Left cardiac atrium (tissue), 4 donors: ENCODE data around the gene KAZN. TPM values are rescaled to one million over a fixed set of nuclear protein-coding genes. Genes with fewer than 3 reads are reported as not detected.

Experiments
- ATAC-seq, 2 donors: fragments of 200-7000 bp; cut with Tn5 transposase; one replicate each; pipeline ENCODE4 v1.9.1; 2020; ENCODE audit warnings: mild to moderate bottlenecking in 2 of 2, moderate library complexity in 2 of 2
- DNase-seq: peaks from one replicate; pipeline ENCODE4 v3.0.0-alpha.2; 2020
- intact Hi-C, 2 donors: fragments of 100-400 bp; cut with DNase I; formaldehyde crosslinking; loops; one replicate each; pipeline versions ENCODE4 v1.14.1 to v1.15.1; 2022 to 2023
- total RNA-seq, 2 donors: library from RNA; stranded (reverse); fragmentation: NEBNext Ultra II Directional; extraction: Animal tissue kit (Norgen Biotek cat#: 25700); gene quantifications; one replicate each; pipeline ENCODE4 v1.2.1, GENCODE V29; 2021
- donor health status: DM: no; HTN: yes; CAD: no.
- donor health status: DM: no; HTN: yes; CAD: no; lungs with severe emphysema.
- donor health status: DM: yes; HTN: yes; CAD: no.
- donor health status: Dilated cardiomyopathy.

KAZN gene
- total RNA-seq, 2 donors from 2014 or later, result 12.6 to 15.7 TPM

DNA sequence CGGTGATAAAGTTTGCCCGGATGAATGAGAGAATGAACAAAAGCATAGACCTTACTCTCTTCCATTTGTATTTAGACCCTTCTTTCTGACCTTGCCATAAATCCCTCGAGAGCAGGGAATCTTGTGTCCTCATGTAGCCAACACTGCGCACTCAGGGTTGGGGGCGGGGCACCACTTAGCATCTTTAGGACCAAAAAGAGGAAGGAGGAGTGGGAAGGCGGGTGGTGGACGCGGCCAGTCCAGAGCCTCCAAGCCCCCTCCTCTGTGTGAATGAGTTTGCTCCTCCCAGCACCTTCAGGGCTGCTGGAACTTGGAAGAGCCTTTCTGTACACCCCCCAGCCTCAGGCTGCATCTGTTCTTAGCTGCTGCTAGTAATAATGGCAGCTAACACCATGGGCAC lies 413.2 kb downstream of the KAZN start:
- ATAC-seq (no peak), DNase-seq (no peak)
- intact Hi-C loops, result no loop called here

DNA sequence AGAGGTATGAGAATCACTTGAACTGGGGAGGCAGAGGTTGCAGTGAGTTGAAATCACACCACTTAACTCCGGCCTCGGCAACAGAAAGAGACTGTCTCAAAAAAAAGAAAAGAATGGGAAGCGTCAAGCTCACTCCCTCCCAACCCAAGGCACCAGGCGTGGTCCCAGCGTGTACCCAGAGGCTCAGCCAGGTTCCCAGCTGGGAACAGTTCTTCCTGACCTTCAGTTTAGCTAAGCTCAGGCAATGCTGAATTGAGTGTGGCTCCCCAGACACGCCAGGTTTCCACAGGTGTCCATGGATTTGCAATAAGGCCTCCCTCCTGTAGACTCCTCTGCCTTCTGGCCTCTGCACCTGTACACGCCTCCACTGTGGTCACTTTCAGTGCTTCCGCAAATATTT lies 414.3 kb downstream of the KAZN start:
- DNase-seq (no peak), ATAC-seq (no peak)
- intact Hi-C loops, result no loop called here

DNA sequence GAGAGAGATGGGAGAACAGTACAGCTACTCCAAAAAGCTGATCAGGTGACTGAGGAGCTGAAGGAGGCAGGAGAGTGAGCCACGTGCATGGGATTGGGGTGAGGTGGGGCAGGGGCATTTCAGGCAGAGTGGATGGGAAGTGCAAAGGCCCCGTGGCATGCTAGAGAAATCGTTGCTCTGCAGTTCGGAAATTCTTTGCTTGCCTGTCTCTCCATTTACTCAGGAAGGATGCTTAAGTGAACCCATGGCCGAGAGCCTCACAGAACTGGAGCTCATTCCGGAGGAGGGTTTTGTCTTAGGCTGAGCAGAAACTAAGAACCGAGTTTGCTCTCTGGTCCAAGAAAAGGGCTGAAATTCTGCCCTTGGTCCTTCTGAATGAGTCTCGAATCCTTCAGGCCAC lies 415.3 kb downstream of the KAZN start:
- intact Hi-C loops, result no loop called here
- no peak for ATAC-seq
- no peak for DNase-seq

DNA sequence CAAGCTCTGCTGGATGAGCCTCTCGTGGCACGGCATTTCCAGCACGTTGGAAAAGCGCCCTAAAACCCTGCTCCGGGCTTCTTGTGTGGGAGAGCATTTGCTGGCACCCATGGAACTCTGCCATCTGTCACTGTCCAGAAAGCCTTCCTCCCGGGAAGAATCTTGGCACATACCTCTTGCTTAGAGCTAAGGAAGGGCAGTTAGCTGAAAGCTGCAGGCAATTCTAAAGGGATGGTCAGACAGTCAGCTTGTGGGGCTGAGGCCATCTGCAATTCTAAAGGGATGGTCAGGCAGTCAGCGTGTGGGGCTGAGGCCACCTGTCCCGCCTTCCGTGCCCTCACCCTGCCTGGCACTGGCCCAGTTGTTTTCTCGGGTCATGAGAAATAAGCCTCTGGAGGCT lies 416.0 kb downstream of the KAZN start:
- intact Hi-C loops, result no loop called here
- ATAC-seq (no peak), DNase-seq (no peak)

DNA sequence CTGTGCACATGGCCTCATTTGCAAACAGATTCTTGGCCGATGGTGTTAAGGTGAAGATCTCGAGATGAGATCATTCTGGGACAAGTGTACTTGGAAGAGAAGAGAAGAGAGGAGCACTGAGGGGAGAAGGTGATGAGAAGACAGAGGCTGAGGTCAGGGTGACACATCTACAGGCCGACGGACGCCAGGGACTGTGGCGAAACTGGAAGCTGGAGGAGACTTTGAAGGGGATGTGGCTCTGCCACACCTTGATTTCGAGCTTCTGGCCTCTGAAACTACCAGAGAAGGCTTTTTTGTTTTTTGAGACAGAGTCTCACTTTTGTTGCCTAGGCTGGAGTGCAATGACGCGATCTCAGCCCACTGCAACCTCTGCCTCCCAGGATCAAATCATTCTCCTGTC lies 417.5 kb downstream of the KAZN start:
- ATAC-seq (no peak), DNase-seq (no peak)
- intact Hi-C loops, result no loop called here

DNA sequence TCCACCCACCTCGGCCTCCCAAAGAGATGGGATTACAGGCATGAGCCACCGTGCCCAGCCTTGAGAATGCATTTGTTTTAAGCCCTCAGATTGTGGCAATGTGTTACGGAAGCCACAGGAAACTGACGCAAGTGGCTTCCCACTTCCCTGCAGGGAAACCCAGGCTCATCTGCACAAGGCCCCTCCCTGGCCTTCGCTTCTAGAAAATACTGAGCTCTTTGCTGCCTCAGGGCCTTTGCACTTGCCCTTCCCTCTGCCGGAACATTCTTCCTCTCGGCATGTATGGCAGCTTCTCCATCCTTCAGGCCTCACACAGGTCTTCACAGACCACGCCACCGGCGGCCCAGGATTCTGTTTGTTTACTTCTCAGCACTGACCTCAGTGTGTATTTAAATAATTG lies 418.0 kb downstream of the KAZN start:
- ATAC-seq (no peak), DNase-seq (no peak)
- intact Hi-C loops, result no loop called here

DNA sequence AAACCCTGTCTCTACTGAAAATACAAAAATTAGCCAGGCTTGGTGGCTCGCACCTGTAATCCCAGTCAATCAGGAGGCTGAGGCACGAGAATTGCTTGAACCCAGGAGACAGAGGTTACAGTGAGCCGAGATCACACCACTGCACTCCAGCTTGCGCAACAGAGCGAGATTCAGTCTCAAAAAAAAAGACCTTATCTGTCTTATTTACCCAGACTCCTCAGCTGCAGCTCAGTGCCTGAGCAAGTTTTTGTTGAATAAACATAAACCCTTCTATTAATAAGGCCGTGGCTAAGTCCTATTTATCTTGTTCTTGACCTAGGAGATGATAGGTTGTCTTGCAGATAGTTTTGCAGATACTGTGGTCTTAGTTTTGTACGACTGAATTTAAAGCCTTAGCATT lies 418.6 kb downstream of the KAZN start:
- no peak for ATAC-seq
- DNase-seq, result no peak
- intact Hi-C loops, result no loop called here

DNA sequence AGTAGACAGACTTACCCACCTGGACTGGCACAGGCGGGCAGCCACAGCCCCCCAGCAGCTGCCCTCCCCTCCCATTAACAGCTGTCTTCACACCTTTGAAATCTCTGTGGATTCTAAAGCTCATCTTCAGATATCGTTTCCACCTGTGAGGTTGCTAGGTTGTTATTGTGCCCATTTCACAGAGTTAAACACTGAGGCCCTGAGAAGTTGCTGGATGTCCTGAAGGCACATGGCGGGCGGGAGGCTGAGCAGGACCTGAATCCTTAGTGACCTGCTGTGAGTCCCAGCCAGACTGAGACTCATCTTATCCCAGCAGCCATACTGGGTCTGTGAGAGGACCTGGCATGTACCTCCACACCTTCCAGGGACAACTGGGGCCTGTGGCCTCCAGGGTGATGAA lies 420.3 kb downstream of the KAZN start:
- ATAC-seq (no peak), DNase-seq (no peak)
- intact Hi-C loops, result no loop called here

DNA sequence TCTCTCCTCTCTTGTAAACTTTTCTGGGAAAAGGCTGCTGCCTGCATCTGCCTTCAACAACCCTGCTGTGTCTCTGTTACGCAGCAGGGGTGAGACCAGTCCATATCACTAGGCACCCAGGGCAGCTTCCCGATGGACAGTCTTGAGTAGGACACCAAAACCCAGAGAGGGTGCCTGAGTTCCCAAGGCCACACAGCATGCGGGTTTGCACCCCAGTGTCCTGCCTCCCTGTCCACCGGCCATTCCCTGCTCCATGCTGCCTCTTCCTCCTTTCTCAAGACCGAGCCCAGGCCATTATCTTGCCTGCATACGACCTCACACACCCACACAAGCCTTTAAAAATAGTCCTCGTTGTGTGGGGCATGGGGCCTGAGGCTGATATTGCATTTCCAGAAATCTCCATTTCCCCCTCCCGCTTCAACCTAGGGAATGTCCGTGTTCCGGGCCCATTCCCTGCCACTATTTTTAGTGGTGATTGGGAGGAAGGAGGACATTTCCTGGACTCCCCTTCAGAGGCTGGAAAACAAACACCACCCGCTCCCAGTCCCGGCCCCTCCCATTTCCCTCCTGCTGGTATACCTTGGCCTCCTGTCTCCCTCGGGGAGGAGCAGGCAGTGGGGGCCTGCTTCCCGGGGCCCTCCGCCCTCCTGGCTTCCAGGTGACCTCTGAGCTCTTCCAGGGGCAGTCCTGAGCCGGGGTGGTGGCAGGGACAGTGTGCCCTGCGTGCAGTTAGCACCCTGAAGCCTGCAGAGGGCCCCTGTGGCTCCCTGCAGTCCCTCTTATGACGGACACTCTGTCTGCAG lies 422.7 kb downstream of the KAZN start:
- DNase-seq, result peak; percentile 54
- intact Hi-C loops, result no loop called here
- ATAC-seq, result peak; percentile 41 to 70

DNA sequence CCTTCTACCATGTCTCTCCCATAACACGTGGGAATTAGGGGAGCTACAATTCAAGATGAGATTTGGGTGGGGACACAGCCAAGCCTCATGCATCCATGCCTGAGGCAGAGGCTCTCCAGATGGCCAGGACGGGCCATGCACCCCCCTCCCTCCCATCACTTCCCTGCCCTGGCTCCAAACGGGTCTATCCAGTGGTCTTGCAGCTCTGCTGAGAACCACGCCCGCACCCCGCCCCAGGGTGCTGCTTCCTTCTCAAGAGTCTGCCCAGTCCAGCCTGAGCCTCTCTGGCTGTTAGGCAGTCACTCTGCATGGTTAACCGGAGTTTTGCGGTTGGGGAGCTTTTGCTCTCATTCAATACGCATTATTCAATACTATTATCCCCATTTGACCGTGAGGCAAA lies 423.6 kb downstream of the KAZN start:
- ATAC-seq, result no peak
- intact Hi-C loops, result no loop called here
- DNase-seq, result no peak

DNA sequence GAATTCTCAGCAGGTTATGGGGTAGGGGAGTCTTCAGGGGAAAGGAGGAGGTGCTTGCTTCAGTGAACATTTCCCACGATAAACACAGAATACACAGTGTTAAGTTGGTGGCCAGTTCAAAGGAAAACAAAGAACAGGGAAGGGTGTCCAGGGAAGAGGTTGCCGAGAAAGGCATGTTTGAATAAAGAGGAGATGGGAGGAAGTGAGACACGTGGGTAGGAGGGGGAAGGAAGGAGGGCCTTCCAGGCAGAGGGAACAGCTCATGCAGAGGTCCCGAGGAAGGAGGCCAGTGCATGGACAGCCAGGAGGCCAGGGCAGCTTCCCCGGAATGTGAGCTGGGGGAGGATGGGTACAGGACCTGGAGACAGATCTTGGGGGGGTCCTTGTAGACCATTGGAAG lies 424.7 kb downstream of the KAZN start:
- DNase-seq (no peak), ATAC-seq (no peak)
- intact Hi-C loops, result no loop called here

DNA sequence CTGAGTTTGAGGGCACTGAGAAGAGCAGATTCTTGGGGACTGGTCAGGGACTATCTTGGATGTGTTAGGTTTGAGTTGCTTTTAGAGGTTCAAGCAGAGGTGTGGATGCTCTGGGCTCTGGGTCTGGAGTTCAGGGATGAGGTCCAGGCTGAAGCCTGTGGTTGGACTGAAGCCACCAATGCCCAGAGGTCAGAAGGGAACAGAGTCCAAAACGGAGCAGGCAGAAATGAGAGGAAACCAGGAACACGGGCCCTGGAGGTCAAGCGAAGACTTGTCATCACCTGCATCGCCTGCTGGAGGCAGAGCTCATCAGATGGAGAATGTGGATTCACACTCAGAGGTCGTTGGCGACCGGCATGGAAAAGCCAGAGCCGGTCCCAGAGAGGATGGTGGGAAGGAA lies 425.5 kb downstream of the KAZN start:
- DNase-seq (no peak), ATAC-seq (no peak)
- intact Hi-C loops, result no loop called here

DNA sequence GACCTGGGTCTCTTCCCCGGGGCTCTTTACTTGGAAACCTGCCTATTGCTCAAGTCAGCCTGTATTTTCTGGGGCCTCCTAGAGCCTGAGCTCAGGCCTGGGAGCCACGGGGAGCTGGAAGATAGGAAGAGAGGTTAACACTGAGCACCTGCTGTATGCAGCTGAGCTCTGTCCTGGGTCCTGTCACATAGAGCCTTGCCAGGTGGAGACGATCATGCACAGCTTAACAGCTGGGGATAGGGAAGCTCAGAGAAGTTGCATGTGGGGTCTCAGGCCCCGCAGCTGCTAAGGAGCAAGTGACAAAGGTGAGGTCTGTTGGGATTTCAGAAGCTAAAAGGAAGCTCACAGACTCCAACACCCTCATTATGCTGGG lies 427.6 kb downstream of the KAZN start:
- ATAC-seq (no peak), DNase-seq (no peak)
- intact Hi-C loops, result loop anchor here (2.0 to 5.0 kb wide), 3 partner anchors 103 to 249 kb away; no protein-coding TSS in a partner anchor

DNA sequence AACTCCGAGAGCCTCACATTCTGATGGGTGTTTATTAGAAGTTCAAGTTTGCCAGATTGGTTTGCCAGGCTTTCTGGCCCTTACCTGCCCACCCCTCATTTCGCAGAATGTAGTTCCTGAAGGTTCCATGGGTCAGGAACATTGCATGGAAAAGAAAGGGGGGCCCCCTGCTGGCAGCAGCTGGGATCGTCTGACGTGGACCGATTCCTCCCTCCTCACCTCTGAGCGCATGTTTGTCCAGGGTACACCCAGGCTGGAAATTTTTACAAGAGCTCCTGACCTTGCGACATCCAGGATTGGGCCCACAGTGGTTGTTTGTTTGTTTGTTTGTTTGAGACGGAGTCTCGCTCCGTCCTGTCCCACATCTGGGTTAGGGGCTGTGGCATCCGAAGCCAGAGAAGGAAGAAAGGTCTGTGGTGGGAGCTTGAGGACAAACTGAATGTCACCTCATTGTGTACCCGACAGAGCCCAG lies 429.1 kb downstream of the KAZN start:
- intact Hi-C loops, result loop anchor here (2.0 to 5.0 kb wide), 3 partner anchors 105 to 250 kb away; no protein-coding TSS in a partner anchor
- DNase-seq, result peak; percentile 65
- peak; percentile 82 to 83 for ATAC-seq

DNA sequence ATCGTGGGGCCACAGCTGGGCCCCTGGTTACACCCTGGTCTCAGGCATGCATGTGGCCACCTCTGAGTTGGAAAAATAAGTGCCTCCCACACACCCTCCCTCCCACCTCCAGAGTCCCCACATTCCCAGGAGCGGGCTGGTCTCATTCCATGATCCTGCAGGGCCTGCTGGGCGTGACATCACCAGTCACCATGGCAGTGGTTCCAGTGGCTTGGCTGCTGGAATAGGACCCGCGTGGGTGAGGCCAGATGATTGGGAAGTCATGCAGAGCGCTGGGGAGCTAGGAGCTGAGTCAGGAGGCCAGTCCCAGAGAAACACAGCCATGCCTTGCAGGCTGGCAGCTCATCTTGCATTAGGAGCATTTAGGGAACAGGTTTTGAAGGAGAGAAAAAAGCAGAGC lies 429.6 kb downstream of the KAZN start:
- intact Hi-C loops, result loop anchor here (5.0 kb wide), 2 partner anchors 106 to 251 kb away; no protein-coding TSS in a partner anchor
- DNase-seq (peak; percentile 71), ATAC-seq (peak; percentile 64 to 77)

DNA sequence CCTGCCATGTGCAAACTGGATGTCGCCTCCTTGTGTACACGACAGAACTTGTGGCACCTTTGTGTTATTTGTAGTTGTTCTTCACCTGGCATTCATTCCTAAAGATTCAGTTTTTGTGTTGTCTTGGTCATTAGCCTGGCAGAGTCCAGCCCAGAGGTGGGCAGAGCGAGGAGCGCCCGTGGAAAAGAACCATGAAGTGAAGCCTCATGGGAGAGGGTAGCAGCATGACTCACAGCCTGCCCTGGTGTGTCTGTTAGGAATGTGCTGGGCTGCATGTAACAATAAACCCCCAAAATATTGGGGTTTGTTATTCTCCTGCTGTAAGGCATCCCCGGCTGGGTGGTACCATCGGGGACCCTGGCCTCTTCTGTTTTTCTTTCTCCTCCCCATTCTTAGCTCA lies 430.1 kb downstream of the KAZN start:
- ATAC-seq (no peak), DNase-seq (no peak)
- intact Hi-C loops, result loop anchor here (5.0 kb wide), 2 partner anchors 106 to 251 kb away; no protein-coding TSS in a partner anchor

DNA sequence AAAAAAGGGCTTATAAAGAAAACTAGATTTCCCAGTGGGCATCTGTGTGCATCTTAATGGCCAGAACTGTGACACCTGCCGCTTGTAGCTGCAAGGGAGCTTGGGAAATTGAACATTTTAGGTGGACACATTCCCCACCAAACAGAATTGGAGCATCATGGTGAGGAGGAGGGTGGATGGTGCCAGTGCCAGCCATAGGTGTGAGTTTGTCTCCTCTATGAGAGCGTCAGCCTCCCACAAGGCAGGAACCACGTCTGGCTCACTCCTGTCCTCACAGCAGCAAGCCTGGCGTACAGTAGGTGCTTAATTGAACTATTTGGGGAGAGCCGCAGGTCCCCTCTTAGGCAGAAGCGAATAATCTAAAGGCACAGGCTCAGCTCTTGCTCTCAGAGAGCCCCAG lies 430.6 kb downstream of the KAZN start:
- DNase-seq (no peak), ATAC-seq (no peak)
- intact Hi-C loops, result loop anchor here (5.0 kb wide), 2 partner anchors 107 to 252 kb away; no protein-coding TSS in a partner anchor

DNA sequence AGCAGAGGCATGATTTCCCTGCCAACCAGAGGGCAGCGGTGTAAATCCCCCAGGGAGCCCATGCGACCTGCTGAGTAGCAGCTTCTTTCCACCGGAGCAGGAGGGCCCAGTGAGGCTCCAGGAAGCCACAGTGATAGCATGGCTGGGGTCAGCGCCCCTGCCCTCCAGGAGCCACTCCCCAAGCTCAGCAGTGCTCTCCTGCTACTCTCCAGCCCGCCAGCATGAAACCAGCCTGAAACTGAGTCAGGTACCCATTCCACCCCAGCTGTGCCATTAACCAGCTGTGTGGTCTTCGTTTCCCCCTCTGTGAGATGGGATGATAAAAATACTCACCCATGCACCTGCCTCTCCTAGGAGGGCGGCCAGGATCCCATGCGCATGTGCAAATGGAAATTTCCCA lies 431.3 kb downstream of the KAZN start:
- DNase-seq, result no peak
- intact Hi-C loops, result loop anchor here (5.0 kb wide), 2 partner anchors 107 to 252 kb away; no protein-coding TSS in a partner anchor
- no peak for ATAC-seq

DNA sequence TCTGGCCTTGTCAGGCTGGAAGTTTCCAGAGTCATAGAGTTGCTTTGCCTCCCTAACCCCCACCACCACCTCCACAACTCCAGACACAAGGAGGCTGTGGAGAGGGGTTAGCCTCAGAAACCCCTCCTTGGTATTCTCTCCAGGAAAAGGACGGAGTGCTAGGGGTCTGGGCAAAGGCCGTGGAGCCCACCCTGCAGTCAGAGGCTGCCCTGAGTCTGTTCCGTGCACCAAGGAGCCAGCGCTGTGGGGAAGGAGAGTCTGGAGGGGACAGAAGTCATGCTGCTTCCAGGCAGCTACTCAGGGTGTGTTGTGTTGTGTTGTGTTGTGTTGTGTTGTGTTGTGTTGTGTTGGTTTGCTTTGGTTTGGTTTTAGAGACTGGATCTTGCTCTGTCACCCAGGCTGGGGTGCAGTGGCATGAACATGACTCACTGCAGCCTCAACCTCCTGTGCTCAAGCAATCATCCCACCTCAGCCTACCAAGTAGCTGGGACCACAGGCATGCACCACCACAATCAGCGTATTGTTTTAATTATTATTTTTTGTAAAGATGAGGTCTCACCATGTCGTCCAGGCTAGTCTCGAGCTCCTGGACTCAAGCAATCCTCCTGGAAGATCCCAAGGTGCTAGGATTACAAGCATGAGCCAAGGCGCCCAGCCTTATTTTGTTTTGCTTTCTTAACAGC lies 432.9 kb downstream of the KAZN start:
- ATAC-seq (no peak), DNase-seq (no peak)
- intact Hi-C loops, result no loop called here

DNA sequence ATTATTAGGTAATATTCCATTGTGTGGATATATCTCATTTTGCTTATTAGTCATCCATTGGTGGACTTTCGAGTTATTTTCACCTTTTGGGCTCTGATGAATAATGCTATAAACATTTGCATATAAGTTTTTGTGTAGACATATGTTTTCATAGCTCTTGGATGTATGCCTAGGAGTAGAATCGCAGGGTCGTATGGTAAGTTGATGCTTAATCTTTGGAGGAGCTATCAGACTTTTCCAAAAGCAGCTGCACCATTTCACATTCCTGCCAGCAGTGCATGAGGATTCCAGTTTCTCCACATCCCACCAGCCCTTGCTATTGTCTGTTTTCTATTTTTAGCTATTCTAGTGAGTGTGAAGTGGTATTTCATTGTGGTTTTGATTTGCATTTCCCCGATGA lies 434.8 kb downstream of the KAZN start:
- intact Hi-C loops, result no loop called here
- ATAC-seq (no peak), DNase-seq (no peak)

DNA sequence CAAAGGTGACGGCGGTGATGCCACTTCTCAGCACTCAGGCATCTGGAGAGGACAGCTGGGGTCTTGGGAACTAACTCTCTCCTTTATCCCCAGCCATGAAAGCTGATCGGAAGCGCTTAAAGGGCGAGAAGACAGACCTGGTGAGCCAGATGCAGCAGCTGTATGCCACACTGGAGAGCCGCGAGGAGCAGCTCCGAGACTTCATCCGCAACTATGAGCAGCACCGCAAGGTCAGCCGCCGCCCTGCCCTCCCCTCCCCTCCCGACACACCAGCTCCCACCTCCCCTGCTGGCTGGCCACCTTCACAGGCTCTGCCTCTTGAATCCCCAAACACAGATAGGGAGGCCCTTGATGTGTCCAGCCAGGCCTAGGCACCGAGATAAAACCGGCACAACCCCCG lies 436.2 kb downstream of the KAZN start:
- DNase-seq, result no peak
- ATAC-seq, result no peak
- intact Hi-C loops, result no loop called here
